Colonic mucosa (tissue), 4 donors: ENCODE results near the gene TXNDC17. TPM values are rescaled to one million over a fixed set of nuclear protein-coding genes. Genes with fewer than 3 reads are reported as not detected.

Experiments used
- DNase-seq: peaks from one replicate; pipeline ENCODE4 v3.0.0-alpha.2; 2020
- H3K27ac ChIP-seq: fragments of 200-600 bp; one replicate; pipeline ENCODE4 v1.8.0; 2021
- H3K27me3 ChIP-seq: fragments of 200-600 bp; one replicate; pipeline ENCODE4 v1.8.0; 2021
- H3K36me3 ChIP-seq: fragments of 200-600 bp; one replicate; pipeline ENCODE4 v1.8.0; 2021
- H3K4me1 ChIP-seq: fragments of 200-600 bp; one replicate; pipeline ENCODE4 v1.8.0; 2021; ENCODE audit warnings: mild to moderate bottlenecking
- H3K4me3 ChIP-seq: fragments of 200-600 bp; one replicate; pipeline ENCODE4 v1.8.0; 2021
- H3K9ac ChIP-seq, 2 donors: one replicate each; pipeline ENCODE4 v1.7.0; 2013; ENCODE audit warnings: control low read depth in 2 of 2, low read depth in 2 of 2, low read length in 2 of 2
- H3K9me3 ChIP-seq: fragments of 200-600 bp; one replicate; pipeline ENCODE4 v1.8.0; 2021
- CTCF ChIP-seq: fragments of 200-600 bp; IDR thresholded peaks from one replicate; pipeline ENCODE4 v1.8.0; 2022; ENCODE audit warnings: antibody characterized with exemption, mild to moderate bottlenecking
- intact Hi-C: fragments of 100-400 bp; cut with DNase I; formaldehyde crosslinking; loops from one replicate; pipeline ENCODE4 v1.14.1; 2022
- total RNA-seq, 2 donors: library from RNA; stranded (reverse); fragmentation: NEBNext Ultra II Directional in 1 of 2; extraction: Animal tissue kit (Norgen Biotek cat#: 25700) in 1 of 2; gene quantifications; one replicate each; pipeline ENCODE4 v1.2.1, GENCODE V29; 2021
- donor health status: healthy.
- donor health status: DM: no; HTN: no; CAD: no.
- donor health status: DM: no; HTN: no; CAD: no.

The TXNDC17 gene
- total RNA-seq, 2 donors from 2014 or later, result 167 to 207 TPM

GRCh38 chr17:6627019-6627418 is 13.8 kb upstream of the TXNDC17 start:
- Histone ChIP-seq H3K36me3 (no peaks in the 10 kb centered on the region), H3K27me3 (no peaks in the 10 kb centered on the region), H3K9ac (no peak overlapping the region), H3K4me1 (no peaks in the 10 kb centered on the region), H3K9me3 (no peaks in the 10 kb centered on the region), H3K27ac (no peak overlapping the region), H3K4me3 (no peak overlapping the region)
- DNase-seq, result no peak
- no peak for TF ChIP-seq CTCF
- intact Hi-C loops, result no loop called here

- no peak for DNase-seq
- H3K36me3 ChIP-seq, result no peaks in the 10 kb centered on the region
- H3K27ac ChIP-seq, result no peak overlapping the region
- no peaks in the 10 kb centered on the region for H3K27me3 ChIP-seq
- no peak overlapping the region for H3K9ac ChIP-seq
- no peaks in the 10 kb centered on the region for H3K9me3 ChIP-seq
- H3K4me1 ChIP-seq, result no peaks in the 10 kb centered on the region
- TF ChIP-seq CTCF, result no peak
- intact Hi-C loops, result loop anchor here (10.0 kb wide), 1 partner anchor 56 kb away; no protein-coding TSS in a partner anchor
- no peak overlapping the region for H3K4me3 ChIP-seq
Measured at GRCh38 chr17:6630390-6630789, 10.5 kb upstream of the TXNDC17 start.

- intact Hi-C loops, result loop anchor here (10.0 kb wide), 1 partner anchor 58 kb away; no protein-coding TSS in a partner anchor
- no peak for TF ChIP-seq CTCF
- H3K4me1 ChIP-seq, result no peaks in the 10 kb centered on the region
- H3K9me3 ChIP-seq, result no peaks in the 10 kb centered on the region
- no peaks in the 10 kb centered on the region for H3K27me3 ChIP-seq
- H3K36me3 ChIP-seq, result no peaks in the 10 kb centered on the region
- H3K27ac ChIP-seq, result no peak overlapping the region
- no peak for DNase-seq
- no peak overlapping the region for H3K4me3 ChIP-seq
- H3K9ac ChIP-seq, result no peak overlapping the region
Measured at GRCh38 chr17:6632530-6632929, 8.3 kb upstream of the TXNDC17 start.

GRCh38 chr17:6633263-6633662 is 7.6 kb upstream of the TXNDC17 start:
- no peak overlapping the region for H3K27ac ChIP-seq
- H3K9me3 ChIP-seq, result no peaks in the 10 kb centered on the region
- no peak for TF ChIP-seq CTCF
- DNase-seq, result no peak
- no peak overlapping the region for H3K9ac ChIP-seq
- no peaks in the 10 kb centered on the region for H3K4me1 ChIP-seq
- no peaks in the 10 kb centered on the region for H3K36me3 ChIP-seq
- no peak overlapping the region for H3K4me3 ChIP-seq
- intact Hi-C loops, result loop anchor here (10.0 kb wide), 1 partner anchor 58 kb away; no protein-coding TSS in a partner anchor
- H3K27me3 ChIP-seq, result no peaks in the 10 kb centered on the region

- no peak overlapping the region for H3K27ac ChIP-seq
- H3K9ac ChIP-seq, result no peak overlapping the region
- H3K36me3 ChIP-seq, result no peaks in the 10 kb centered on the region
- H3K4me3 ChIP-seq, result no peak overlapping the region
- H3K4me1 ChIP-seq, result peaks cover 9% of the 10 kb centered on the region
- intact Hi-C loops, result loop anchor here (10.0 kb wide), 1 partner anchor 61 kb away; no protein-coding TSS in a partner anchor
- no peak for TF ChIP-seq CTCF
- no peaks in the 10 kb centered on the region for H3K9me3 ChIP-seq
- DNase-seq, result no peak
- H3K27me3 ChIP-seq, result no peaks in the 10 kb centered on the region
Measured at GRCh38 chr17:6636105-6636504, 4.8 kb upstream of the TXNDC17 start.
